ENCODE results near the gene GABPA.

GABPA gene

GRCh38 chr21:25791319-25791718 lies 56.5 kb downstream of the GABPA start:
- Mint-ChIP-seq H3K4me3 (no peak overlapping the region), H3K27me3 (peaks cover 58% of the 10 kb centered on the region), H3K36me3 (ENCODE audit: insufficient read depth) (no peaks in the 10 kb centered on the region), H3K9me3 (no peaks in the 10 kb centered on the region), H3K4me1 (peaks cover 6% of the 10 kb centered on the region), H3K27ac (ENCODE audit: low read depth) (no peak overlapping the region)
- ATAC-seq (replicated peaks; ENCODE audit: extremely low read depth, poor library complexity, severe bottlenecking) (no peak), DNase-seq (ENCODE audit: low spot score in 2 of 2) (no peak)

DNA sequence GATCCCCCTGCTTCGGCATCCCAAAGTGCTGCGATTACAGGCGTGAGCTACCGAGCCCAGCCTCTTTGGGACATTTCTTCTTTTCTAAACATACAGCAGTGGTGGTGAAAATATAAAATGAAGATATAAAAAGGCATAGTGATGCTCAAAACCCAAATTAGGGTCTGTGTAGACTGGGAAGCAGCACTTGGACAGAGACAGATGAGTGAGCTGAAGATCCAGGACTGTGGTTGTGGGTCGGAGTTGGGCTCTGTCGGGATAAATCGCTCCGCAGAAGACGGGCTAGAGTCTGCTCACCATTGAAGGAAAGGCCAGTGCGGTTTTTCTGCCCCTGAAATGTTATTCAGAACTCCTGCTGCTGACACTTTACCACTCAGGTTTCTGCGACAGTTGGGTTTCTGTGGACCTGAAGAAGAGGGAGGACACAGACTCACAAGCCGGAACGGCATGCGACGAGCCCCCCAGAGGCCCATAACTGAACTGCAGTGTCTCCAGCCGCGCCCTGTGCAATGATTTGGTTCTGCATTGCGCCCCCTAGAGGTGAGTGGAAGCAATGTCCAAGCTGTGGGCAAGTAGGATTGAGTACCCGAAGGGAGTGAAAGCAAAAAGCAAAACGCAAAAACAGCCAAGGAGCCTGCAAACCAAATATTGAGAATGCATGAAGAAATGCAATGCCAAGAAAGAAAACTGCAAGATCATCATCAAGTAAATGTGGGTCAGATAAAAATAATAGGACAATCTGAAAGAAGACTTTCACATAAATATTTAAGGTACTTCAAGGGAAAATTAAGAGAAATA lies 66.6 kb downstream of the GABPA start:
- H3K4me1 Mint-ChIP-seq = peaks cover 8% of the 10 kb centered on the region
- DNase-seq (ENCODE audit: low spot score in 2 of 2) = peak; percentile 74 to 79
- no peaks in the 10 kb centered on the region for H3K9me3 Mint-ChIP-seq
- peak; percentile 96 for ATAC-seq (replicated peaks; ENCODE audit: extremely low read depth, poor library complexity, severe bottlenecking)
- H3K27ac Mint-ChIP-seq (ENCODE audit: low read depth) = no peak overlapping the region
- H3K4me3 Mint-ChIP-seq = peak overlapping the region; percentile 29
- peaks cover 31% of the 10 kb centered on the region for H3K27me3 Mint-ChIP-seq
- peaks cover 3% of the 10 kb centered on the region for H3K36me3 Mint-ChIP-seq (ENCODE audit: insufficient read depth)

DNA sequence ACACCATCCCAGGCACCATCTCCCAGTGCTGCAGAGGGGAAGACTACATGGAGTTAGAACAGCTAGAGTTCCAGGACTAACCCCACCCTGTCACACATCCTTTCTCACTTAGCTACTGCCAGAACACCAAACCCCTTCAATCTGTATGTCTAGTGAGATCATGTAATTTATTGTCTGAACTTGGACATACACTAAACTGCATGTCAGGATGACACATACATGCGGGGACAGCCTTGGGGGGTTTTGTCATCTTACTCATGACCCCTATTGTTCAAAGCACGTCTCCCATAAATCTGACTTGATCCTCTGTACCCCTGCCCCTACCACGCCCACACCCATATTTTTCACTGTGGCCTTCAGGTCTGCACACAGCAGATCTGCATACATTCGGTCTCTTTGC lies 71.3 kb downstream of the GABPA start:
- no peak for ATAC-seq (replicated peaks; ENCODE audit: extremely low read depth, poor library complexity, severe bottlenecking)
- Mint-ChIP-seq H3K4me1 (peaks cover 8% of the 10 kb centered on the region), H3K27ac (ENCODE audit: low read depth) (no peak overlapping the region), H3K4me3 (no peak overlapping the region), H3K9me3 (no peaks in the 10 kb centered on the region), H3K36me3 (ENCODE audit: insufficient read depth) (peaks cover 5% of the 10 kb centered on the region), H3K27me3 (peaks cover 35% of the 10 kb centered on the region)
- DNase-seq (ENCODE audit: low spot score in 2 of 2) = no peak

DNA sequence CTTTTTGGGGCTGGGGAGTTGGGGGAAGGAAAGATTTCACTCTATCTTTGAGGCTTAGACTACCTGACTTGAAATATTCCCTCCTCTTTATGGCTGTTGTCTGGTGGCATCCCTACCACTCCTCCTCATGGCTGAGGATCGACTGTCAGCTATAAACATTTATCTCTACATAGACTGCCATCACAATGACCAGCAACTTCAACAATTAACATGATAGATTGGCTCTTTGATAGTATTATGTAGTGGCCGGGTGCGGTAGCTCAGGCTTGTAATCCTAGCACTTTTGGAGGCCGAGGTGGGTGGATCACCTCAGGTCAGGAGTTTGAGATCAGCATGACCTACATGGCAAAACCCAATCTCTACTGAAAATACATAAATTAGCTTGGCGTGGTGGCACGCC lies 72.4 kb downstream of the GABPA start:
- ATAC-seq (replicated peaks; ENCODE audit: extremely low read depth, poor library complexity, severe bottlenecking) = no peak
- no peak overlapping the region for H3K4me3 Mint-ChIP-seq
- H3K36me3 Mint-ChIP-seq (ENCODE audit: insufficient read depth) = peaks cover 4% of the 10 kb centered on the region
- no peak for DNase-seq (ENCODE audit: low spot score in 2 of 2)
- no peaks in the 10 kb centered on the region for H3K4me1 Mint-ChIP-seq
- H3K27me3 Mint-ChIP-seq = peaks cover 25% of the 10 kb centered on the region
- H3K27ac Mint-ChIP-seq (ENCODE audit: low read depth) = no peak overlapping the region
- no peaks in the 10 kb centered on the region for H3K9me3 Mint-ChIP-seq

DNA sequence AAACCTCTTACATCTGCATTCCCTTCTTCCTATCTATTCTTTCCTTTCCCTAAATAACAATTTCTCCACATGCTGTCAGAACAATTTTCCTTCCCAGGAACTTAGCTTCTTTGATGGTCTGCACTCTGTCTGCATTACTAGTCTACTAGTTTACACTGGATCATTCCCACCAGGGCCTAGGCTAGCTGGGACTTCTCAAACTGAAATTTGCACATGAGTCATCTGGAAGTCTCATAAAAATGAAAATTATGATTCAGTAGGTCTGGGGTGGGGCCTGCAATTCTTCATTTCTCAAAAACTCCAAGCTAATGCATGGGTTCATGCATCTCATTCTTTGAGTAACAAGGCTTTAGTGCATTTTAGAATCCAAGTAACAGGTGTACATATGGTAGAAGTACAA lies 74.2 kb downstream of the GABPA start:
- Mint-ChIP-seq H3K4me3 (no peak overlapping the region), H3K9me3 (no peaks in the 10 kb centered on the region), H3K27ac (ENCODE audit: low read depth) (no peak overlapping the region), H3K36me3 (ENCODE audit: insufficient read depth) (peaks cover 4% of the 10 kb centered on the region), H3K27me3 (peaks cover 9% of the 10 kb centered on the region), H3K4me1 (no peaks in the 10 kb centered on the region)
- no peak for ATAC-seq (replicated peaks; ENCODE audit: extremely low read depth, poor library complexity, severe bottlenecking)
- DNase-seq (ENCODE audit: low spot score in 2 of 2) = no peak

- peaks cover 7% of the 10 kb centered on the region for H3K27me3 Mint-ChIP-seq
- no peaks in the 10 kb centered on the region for H3K4me1 Mint-ChIP-seq
- no peaks in the 10 kb centered on the region for H3K9me3 Mint-ChIP-seq
- ATAC-seq (replicated peaks; ENCODE audit: extremely low read depth, poor library complexity, severe bottlenecking) = no peak
- no peak overlapping the region for H3K27ac Mint-ChIP-seq (ENCODE audit: low read depth)
- no peak for DNase-seq (ENCODE audit: low spot score in 2 of 2)
- no peak overlapping the region for H3K4me3 Mint-ChIP-seq
- peaks cover 4% of the 10 kb centered on the region for H3K36me3 Mint-ChIP-seq (ENCODE audit: insufficient read depth)
Measured at GRCh38 chr21:25811186-25811585, 76.4 kb downstream of the GABPA start.

GRCh38 chr21:25813917-25814316 lies 79.1 kb downstream of the GABPA start:
- Mint-ChIP-seq H3K27me3 (no peaks in the 10 kb centered on the region), H3K9me3 (no peaks in the 10 kb centered on the region), H3K4me1 (no peaks in the 10 kb centered on the region), H3K4me3 (no peak overlapping the region), H3K27ac (ENCODE audit: low read depth) (no peak overlapping the region), H3K36me3 (ENCODE audit: insufficient read depth) (peaks cover 2% of the 10 kb centered on the region)
- DNase-seq (ENCODE audit: low spot score in 2 of 2) = no peak
- no peak for ATAC-seq (replicated peaks; ENCODE audit: extremely low read depth, poor library complexity, severe bottlenecking)

- Mint-ChIP-seq H3K4me3 (no peak overlapping the region), H3K27me3 (no peaks in the 10 kb centered on the region), H3K9me3 (no peaks in the 10 kb centered on the region), H3K36me3 (ENCODE audit: insufficient read depth) (no peaks in the 10 kb centered on the region), H3K4me1 (no peaks in the 10 kb centered on the region), H3K27ac (ENCODE audit: low read depth) (no peak overlapping the region)
- no peak for ATAC-seq (replicated peaks; ENCODE audit: extremely low read depth, poor library complexity, severe bottlenecking)
- no peak for DNase-seq (ENCODE audit: low spot score in 2 of 2)
Measured at GRCh38 chr21:25818121-25818520, 83.3 kb downstream of the GABPA start.

DNA sequence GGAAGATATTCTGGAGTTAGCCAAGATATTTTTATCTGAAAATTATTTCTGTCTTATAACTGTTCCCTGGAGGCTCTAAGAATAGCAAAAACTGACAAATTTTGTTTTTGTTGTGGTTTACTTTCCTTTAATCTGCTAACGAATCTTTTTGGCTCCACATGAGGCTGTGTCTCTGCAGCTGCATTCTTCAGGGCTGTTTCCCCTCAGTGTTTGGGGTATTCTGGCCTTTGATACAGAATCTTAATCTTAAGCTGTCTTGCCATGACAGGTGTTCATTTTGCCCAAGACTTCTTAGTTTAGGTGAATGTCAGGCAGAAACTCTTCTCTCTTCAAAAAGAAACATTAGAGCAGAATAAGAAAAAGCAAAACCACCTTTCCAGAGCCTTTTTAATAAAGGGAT lies 83.8 kb downstream of the GABPA start:
- no peak overlapping the region for H3K4me3 Mint-ChIP-seq
- H3K27ac Mint-ChIP-seq (ENCODE audit: low read depth) = no peak overlapping the region
- H3K9me3 Mint-ChIP-seq = no peaks in the 10 kb centered on the region
- no peaks in the 10 kb centered on the region for H3K36me3 Mint-ChIP-seq (ENCODE audit: insufficient read depth)
- no peaks in the 10 kb centered on the region for H3K4me1 Mint-ChIP-seq
- ATAC-seq (replicated peaks; ENCODE audit: extremely low read depth, poor library complexity, severe bottlenecking) (no peak), DNase-seq (ENCODE audit: low spot score in 2 of 2) (no peak)
- H3K27me3 Mint-ChIP-seq = no peaks in the 10 kb centered on the region

Measured in central memory CD8-positive, alpha-beta T cell (primary cell).